ENCODE results near the gene STRA8.
"Not testable (repeated sequence)": the region's sequence is repeated elsewhere in the genome, so short reads cannot be mapped to it uniquely, and the experiment has no call there.

The STRA8 gene

GRCh38 chr7:135232720-135233119 lies 918 bp upstream of the STRA8 start:
- ChIA-PET CTCF (interaction anchor here (0.7 kb wide), 1 partner anchor 1151 kb away, joined by 3 read pairs; no protein-coding TSS in a partner anchor), POLR2A (ENCODE audit: low non-redundant PET) (no interaction called here)
- no peak overlapping the region for H3K27ac ChIP-seq
- peak; percentile 26; the same call in 1 of the 2 replicates for TF ChIP-seq CTCF (conservative IDR thresholded peaks at IDR 0.05; ENCODE audit: low read depth)
- no peak for DNase-seq (ENCODE audit: low spot score)

- CTCF ChIA-PET = interaction anchor here (1.1 kb wide), 1 partner anchor 14 kb away, joined by 3 read pairs; no protein-coding TSS in a partner anchor
- H3K27ac ChIP-seq; POLR2A ChIA-PET (ENCODE audit: low non-redundant PET); DNase-seq (ENCODE audit: low spot score): not testable (repeated sequence)
Observed at GRCh38 chr7:135234095-135234494, 457 bp downstream of the STRA8 start.

GRCh38 chr7:135234727-135235126 lies 1.1 kb downstream of the STRA8 start:
- CTCF ChIA-PET = interaction anchor here (1.1 kb wide), 1 partner anchor 15 kb away, joined by 3 read pairs; no protein-coding TSS in a partner anchor
- no peak overlapping the region for H3K27ac ChIP-seq
- DNase-seq (ENCODE audit: low spot score) = no peak
- no peak for TF ChIP-seq CTCF (conservative IDR thresholded peaks at IDR 0.05; ENCODE audit: low read depth)
- POLR2A ChIA-PET (ENCODE audit: low non-redundant PET) = no interaction called here

GRCh38 chr7:135235841-135236240 lies 2.2 kb downstream of the STRA8 start:
- DNase-seq (ENCODE audit: low spot score) = no peak
- H3K27ac ChIP-seq = no peak overlapping the region
- no peak for TF ChIP-seq CTCF (conservative IDR thresholded peaks at IDR 0.05; ENCODE audit: low read depth)
- ChIA-PET POLR2A (ENCODE audit: low non-redundant PET) (no interaction called here), CTCF (no interaction called here)

- no peak overlapping the region for H3K27ac ChIP-seq
- POLR2A ChIA-PET (ENCODE audit: low non-redundant PET) = no interaction called here
- CTCF ChIA-PET = no interaction called here
- no peak for TF ChIP-seq CTCF (conservative IDR thresholded peaks at IDR 0.05; ENCODE audit: low read depth)
- no peak for DNase-seq (ENCODE audit: low spot score)
Observed at GRCh38 chr7:135236727-135237126, 3.1 kb downstream of the STRA8 start.

DNA sequence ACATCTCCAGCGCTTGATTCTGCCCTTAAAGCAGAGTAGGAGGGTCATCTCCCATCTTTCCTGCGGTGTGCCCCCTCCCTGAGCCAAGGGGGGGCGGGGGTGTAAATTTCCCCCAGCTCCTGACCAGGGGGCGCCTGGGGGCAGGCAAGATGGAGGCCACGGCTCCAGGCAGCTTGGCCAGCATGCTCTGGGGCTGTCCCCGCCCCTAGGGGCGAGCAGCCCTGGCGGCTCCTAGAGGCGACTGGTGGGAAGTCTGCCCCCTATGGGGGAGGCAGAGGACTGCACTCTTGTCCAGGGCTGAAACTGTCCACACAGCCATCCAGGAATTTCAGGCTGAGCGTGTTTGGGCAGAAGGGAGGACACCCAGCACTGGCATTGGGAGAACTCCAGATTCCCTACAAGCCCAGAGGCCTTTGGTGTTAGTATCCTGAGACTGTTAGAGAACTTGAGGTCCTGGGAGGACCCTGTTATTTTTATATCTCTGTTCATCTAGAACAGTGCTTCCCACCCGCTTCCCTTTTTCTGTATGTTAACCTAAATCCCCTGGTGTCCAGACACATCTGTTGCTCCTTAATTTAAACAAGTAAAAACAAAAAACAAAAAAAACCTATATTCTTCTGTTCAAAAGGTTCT lies 4.6 kb downstream of the STRA8 start:
- no peak; the same call in none of the 2 replicates for TF ChIP-seq CTCF (conservative IDR thresholded peaks at IDR 0.05; ENCODE audit: low read depth)
- POLR2A ChIA-PET (ENCODE audit: low non-redundant PET) = no interaction called here
- no peak overlapping the region for H3K27ac ChIP-seq
- DNase-seq (ENCODE audit: low spot score) = no peak
- CTCF ChIA-PET = interaction anchor here (0.5 kb wide), 1 partner anchor 93 kb away, joined by 3 read pairs; no protein-coding TSS in a partner anchor

- POLR2A ChIA-PET (ENCODE audit: low non-redundant PET) = no interaction called here
- H3K27ac ChIP-seq = no peak overlapping the region
- no peak for DNase-seq (ENCODE audit: low spot score)
- CTCF ChIA-PET = no interaction called here
- no peak for TF ChIP-seq CTCF (conservative IDR thresholded peaks at IDR 0.05; ENCODE audit: low read depth)
Observed at GRCh38 chr7:135239263-135239662, 5.6 kb downstream of the STRA8 start.
